Vagina (tissue), 2 donors: Measurements from ENCODE around the gene SPTA1.

Source experiments
- POLR2A ChIP-seq, 2 donors: fragments of 450-650 bp; IDR thresholded peaks; one replicate each; pipeline ENCODE4 v1.6.1; 2017; ENCODE audit warnings: antibody characterized with exemption in 2 of 2, mild to moderate bottlenecking in 2 of 2, moderate library complexity in 2 of 2
- POLR2AphosphoS5 ChIP-seq, 2 donors: sonication (generic); formaldehyde crosslinking; IDR thresholded peaks; one replicate each; pipeline ENCODE4 v1.9.0; 2017; ENCODE audit warnings: antibody characterized with exemption in 2 of 2, mild to moderate bottlenecking in 2 of 2, low read depth in 1 of 2; ENCODE audit not compliant: insufficient read depth in 1 of 2
- TF ChIP-seq, protein P1 (sequence below), 3 experiments: fragments of 450-650 bp in 2 of 3; fragments of 200-600 bp in 1 of 3; sonication (generic) in 1 of 3; IDR thresholded peaks; one replicate each; pipeline ENCODE4 v1.5.1; 2017 to 2019; ENCODE audit warnings: antibody characterized with exemption in 3 of 3, mild to moderate bottlenecking in 2 of 3, moderate library complexity in 2 of 3

DNA sequence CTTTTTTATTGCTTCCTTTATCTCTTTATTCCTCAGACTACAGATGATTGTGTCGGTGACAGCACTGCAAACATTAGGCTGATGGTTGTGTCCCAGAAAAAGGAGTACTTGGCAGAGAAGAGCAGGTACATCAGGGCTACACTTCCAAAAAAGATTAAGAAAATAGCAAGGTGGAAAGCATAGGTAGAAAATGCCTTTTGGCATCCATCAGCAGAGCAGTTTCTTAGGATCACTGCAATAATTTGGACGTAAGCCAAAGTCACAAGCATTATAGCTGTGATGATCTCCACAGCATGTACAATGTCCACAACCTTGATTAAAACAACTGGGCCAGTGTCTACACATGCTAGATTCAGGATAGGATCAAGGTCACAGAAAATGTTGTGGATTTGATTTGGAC, 8.1 kb upstream of the SPTA1 start:
- TF ChIP-seq POLR2AphosphoS5 (IDR thresholded peaks at IDR 0.05; ENCODE audit: insufficient read depth in 1 of 2, low read depth in 1 of 2) = no peak
- TF ChIP-seq, protein P1, sequence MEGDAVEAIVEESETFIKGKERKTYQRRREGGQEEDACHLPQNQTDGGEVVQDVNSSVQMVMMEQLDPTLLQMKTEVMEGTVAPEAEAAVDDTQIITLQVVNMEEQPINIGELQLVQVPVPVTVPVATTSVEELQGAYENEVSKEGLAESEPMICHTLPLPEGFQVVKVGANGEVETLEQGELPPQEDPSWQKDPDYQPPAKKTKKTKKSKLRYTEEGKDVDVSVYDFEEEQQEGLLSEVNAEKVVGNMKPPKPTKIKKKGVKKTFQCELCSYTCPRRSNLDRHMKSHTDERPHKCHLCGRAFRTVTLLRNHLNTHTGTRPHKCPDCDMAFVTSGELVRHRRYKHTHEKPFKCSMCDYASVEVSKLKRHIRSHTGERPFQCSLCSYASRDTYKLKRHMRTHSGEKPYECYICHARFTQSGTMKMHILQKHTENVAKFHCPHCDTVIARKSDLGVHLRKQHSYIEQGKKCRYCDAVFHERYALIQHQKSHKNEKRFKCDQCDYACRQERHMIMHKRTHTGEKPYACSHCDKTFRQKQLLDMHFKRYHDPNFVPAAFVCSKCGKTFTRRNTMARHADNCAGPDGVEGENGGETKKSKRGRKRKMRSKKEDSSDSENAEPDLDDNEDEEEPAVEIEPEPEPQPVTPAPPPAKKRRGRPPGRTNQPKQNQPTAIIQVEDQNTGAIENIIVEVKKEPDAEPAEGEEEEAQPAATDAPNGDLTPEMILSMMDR (IDR thresholded peaks at IDR 0.05) = no peak
- TF ChIP-seq POLR2A (IDR thresholded peaks at IDR 0.05) = no peak
